Neural cell (in vitro differentiated cells): ENCODE results near the gene CELF4. TPM values are rescaled to one million over a fixed set of nuclear protein-coding genes. Genes with fewer than 3 reads are reported as not detected.

ENCODE experiments used
- H2AFZ ChIP-seq: fragments of 200-600, 300-800 bp; sonication (generic), shearing (Covaris generic); 2 replicates; pipeline ENCODE4 v1.6.0; 2014; ENCODE audit warnings: low read depth, mild to moderate bottlenecking, antibody characterized with exemption, low read length, moderate library complexity
- H3F3A ChIP-seq: fragments of 200-600 bp; shearing (Covaris generic); 2 replicates; pipeline ENCODE4 v1.6.1; 2016; ENCODE audit warnings: mild to moderate bottlenecking, moderate library complexity, mixed read lengths, antibody characterized with exemption, low read length; ENCODE audit not compliant: insufficient read depth, poor library complexity, severe bottlenecking
- H3K27ac ChIP-seq: fragments of 200-600, 300-800 bp; sonication (generic), shearing (Covaris generic); 2 replicates; pipeline ENCODE4 v1.5.1; 2014; ENCODE audit warnings: mild to moderate bottlenecking, low read length, moderate library complexity
- H3K27me3 ChIP-seq: fragments of 300-800, 200-600 bp; sonication (generic), shearing (Covaris generic); 2 replicates; pipeline ENCODE4 v1.6.0; 2014; ENCODE audit warnings: mild to moderate bottlenecking, low read depth, low read length, moderate library complexity; ENCODE audit not compliant: insufficient read depth
- H3K36me3 ChIP-seq: fragments of 300-800, 200-600 bp; sonication (generic), shearing (Covaris generic); 2 replicates; pipeline ENCODE4 v1.5.1; 2014; ENCODE audit warnings: mild to moderate bottlenecking, antibody characterized with exemption, low read length, moderate library complexity; ENCODE audit not compliant: insufficient read depth
- H3K4me2 ChIP-seq: fragments of 300-800, 200-600 bp; sonication (generic), shearing (Covaris generic); 2 replicates; pipeline ENCODE4 v1.6.0; 2014; ENCODE audit warnings: mild to moderate bottlenecking, low read length
- H3K4me3 ChIP-seq: fragments of 300-800, 200-600 bp; sonication (generic), shearing (Covaris generic); 2 replicates; pipeline ENCODE4 v1.5.1; 2014; ENCODE audit warnings: mild to moderate bottlenecking, low read length, moderate library complexity
- H3K79me2 ChIP-seq: fragments of 200-600 bp; shearing (Covaris generic); replicated peaks from 2 replicates; pipeline ENCODE4 v1.6.0; 2014; ENCODE audit warnings: mild to moderate bottlenecking, low read length, moderate library complexity; ENCODE audit not compliant: insufficient read depth
- H3K9ac ChIP-seq: fragments of 300-800, 200-600 bp; sonication (generic), shearing (Covaris generic); 2 replicates; pipeline ENCODE4 v1.6.1; 2016; ENCODE audit warnings: mild to moderate bottlenecking, low read length, mixed read lengths
- H3K9me2 ChIP-seq: fragments of 200-600 bp; shearing (Covaris generic); 2 replicates; pipeline ENCODE4 v1.6.1; 2016; ENCODE audit warnings: mild to moderate bottlenecking, low read length, mixed read lengths; ENCODE audit not compliant: insufficient read depth
- H3K9me3 ChIP-seq: fragments of 200-600, 300-800 bp; sonication (generic), shearing (Covaris generic); 2 replicates; pipeline ENCODE4 v1.6.1; 2016; ENCODE audit warnings: mild to moderate bottlenecking, mixed run types, low read length, moderate library complexity, mixed read lengths
- H4K20me1 ChIP-seq: fragments of 200-600 bp; shearing (Covaris generic); 2 replicates; pipeline ENCODE4 v1.6.1; 2016; ENCODE audit warnings: mild to moderate bottlenecking, mixed run types; ENCODE audit not compliant: insufficient read depth
- EP300 ChIP-seq: fragments of 450-650 bp; conservative IDR thresholded peaks from 2 replicates; pipeline ENCODE4 v1.6.1; 2014; ENCODE audit warnings: antibody characterized with exemption, mild to moderate bottlenecking, moderate library complexity; ENCODE audit not compliant: poor library complexity, severe bottlenecking
- EZH2 ChIP-seq: fragments of 200-600, 300-800 bp; shearing (Covaris generic), sonication (generic); IDR thresholded peaks from 2 replicates; pipeline ENCODE4 v1.6.1; 2014; ENCODE audit warnings: antibody characterized with exemption, low read length, borderline replicate concordance, mild to moderate bottlenecking; ENCODE audit not compliant: insufficient read depth, poor library complexity, severe bottlenecking
- MXI1 ChIP-seq: fragments of 450-650 bp; conservative IDR thresholded peaks from 2 replicates; pipeline ENCODE4 v1.6.1; 2014; ENCODE audit warnings: antibody characterized with exemption, mild to moderate bottlenecking; ENCODE audit not compliant: poor library complexity, severe bottlenecking
- POLR2AphosphoS5 ChIP-seq: IDR thresholded peaks from 2 replicates; pipeline ENCODE4 v1.6.1; 2012
- RAD21 ChIP-seq: fragments of 450-650 bp; conservative IDR thresholded peaks from 2 replicates; pipeline ENCODE4 v1.6.1; 2014; ENCODE audit warnings: antibody characterized with exemption, mild to moderate bottlenecking, moderate library complexity
- SMC3 ChIP-seq: fragments of 450-650 bp; conservative IDR thresholded peaks from 2 replicates; pipeline ENCODE4 v1.6.1; 2014; ENCODE audit warnings: antibody characterized with exemption, mild to moderate bottlenecking, moderate library complexity; ENCODE audit not compliant: poor library complexity
- TAF1 ChIP-seq: IDR thresholded peaks from 2 replicates; pipeline ENCODE4 v1.6.1; 2012; ENCODE audit warnings: low read depth
- polyA plus RNA-seq: library from polyadenylated mRNA; depleted of rRNA; stranded (reverse); fragments of >200 nt; gene quantifications from 2 replicates; pipeline ENCODE4 v1.2.3, GENCODE V29; 2014
- TF ChIP-seq, protein P1 (sequence below): IDR thresholded peaks from 2 replicates; pipeline ENCODE4 v1.6.1; 2012; ENCODE audit warnings: borderline replicate concordance
- TF ChIP-seq, protein P2 (sequence below): fragments of 450-650 bp; IDR thresholded peaks from 2 replicates; pipeline ENCODE4 v1.5.1; 2014; ENCODE audit warnings: antibody characterized with exemption, mild to moderate bottlenecking, moderate library complexity; ENCODE audit not compliant: poor library complexity, severe bottlenecking

CELF4 gene
- polyA plus RNA-seq, 1 donor from 2014 or later, result 191 TPM

DNA sequence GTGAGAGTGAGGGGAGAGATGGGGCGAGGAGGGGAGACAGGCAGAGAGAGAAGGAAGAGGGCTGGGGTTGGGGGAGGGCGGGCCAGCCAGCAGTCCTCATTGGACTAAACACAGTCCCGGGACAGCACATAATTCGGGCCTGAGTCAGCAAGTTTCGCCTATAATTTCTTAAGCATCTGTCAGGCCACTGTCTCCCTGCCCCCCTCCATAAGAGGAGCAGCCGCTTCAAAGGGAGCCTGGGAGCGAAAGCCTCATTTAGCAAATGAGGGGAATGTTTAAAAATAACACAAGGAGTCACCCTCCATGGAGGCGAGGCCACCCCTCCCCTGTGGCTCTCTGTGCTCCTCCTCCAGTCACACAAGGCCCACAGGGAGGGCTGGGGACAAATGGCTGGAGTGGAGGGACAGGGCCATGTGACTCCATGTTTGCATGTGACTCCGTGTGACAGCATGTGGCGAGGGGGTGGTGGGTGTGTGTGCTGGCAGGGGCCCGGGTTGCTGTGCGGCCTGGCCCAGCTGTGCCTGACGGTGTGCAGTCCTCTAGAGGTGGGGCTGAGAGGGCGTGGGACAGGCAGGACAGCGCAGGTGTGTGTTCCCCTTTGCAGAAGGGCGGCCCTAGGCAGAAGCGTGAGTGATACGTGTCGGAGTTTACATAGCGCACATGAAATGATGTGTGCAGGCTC, 162.4 kb downstream of the CELF4 start:
- no peak for TF ChIP-seq EP300
- TF ChIP-seq, protein P1, sequence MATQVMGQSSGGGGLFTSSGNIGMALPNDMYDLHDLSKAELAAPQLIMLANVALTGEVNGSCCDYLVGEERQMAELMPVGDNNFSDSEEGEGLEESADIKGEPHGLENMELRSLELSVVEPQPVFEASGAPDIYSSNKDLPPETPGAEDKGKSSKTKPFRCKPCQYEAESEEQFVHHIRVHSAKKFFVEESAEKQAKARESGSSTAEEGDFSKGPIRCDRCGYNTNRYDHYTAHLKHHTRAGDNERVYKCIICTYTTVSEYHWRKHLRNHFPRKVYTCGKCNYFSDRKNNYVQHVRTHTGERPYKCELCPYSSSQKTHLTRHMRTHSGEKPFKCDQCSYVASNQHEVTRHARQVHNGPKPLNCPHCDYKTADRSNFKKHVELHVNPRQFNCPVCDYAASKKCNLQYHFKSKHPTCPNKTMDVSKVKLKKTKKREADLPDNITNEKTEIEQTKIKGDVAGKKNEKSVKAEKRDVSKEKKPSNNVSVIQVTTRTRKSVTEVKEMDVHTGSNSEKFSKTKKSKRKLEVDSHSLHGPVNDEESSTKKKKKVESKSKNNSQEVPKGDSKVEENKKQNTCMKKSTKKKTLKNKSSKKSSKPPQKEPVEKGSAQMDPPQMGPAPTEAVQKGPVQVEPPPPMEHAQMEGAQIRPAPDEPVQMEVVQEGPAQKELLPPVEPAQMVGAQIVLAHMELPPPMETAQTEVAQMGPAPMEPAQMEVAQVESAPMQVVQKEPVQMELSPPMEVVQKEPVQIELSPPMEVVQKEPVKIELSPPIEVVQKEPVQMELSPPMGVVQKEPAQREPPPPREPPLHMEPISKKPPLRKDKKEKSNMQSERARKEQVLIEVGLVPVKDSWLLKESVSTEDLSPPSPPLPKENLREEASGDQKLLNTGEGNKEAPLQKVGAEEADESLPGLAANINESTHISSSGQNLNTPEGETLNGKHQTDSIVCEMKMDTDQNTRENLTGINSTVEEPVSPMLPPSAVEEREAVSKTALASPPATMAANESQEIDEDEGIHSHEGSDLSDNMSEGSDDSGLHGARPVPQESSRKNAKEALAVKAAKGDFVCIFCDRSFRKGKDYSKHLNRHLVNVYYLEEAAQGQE, result no peak
- no peak for TF ChIP-seq MXI1
- TF ChIP-seq SMC3, result no peak
- TF ChIP-seq EZH2, result no peak
- no peak for TF ChIP-seq RAD21
- TF ChIP-seq TAF1, result no peak
- no peak for TF ChIP-seq POLR2AphosphoS5
- TF ChIP-seq, protein P2, sequence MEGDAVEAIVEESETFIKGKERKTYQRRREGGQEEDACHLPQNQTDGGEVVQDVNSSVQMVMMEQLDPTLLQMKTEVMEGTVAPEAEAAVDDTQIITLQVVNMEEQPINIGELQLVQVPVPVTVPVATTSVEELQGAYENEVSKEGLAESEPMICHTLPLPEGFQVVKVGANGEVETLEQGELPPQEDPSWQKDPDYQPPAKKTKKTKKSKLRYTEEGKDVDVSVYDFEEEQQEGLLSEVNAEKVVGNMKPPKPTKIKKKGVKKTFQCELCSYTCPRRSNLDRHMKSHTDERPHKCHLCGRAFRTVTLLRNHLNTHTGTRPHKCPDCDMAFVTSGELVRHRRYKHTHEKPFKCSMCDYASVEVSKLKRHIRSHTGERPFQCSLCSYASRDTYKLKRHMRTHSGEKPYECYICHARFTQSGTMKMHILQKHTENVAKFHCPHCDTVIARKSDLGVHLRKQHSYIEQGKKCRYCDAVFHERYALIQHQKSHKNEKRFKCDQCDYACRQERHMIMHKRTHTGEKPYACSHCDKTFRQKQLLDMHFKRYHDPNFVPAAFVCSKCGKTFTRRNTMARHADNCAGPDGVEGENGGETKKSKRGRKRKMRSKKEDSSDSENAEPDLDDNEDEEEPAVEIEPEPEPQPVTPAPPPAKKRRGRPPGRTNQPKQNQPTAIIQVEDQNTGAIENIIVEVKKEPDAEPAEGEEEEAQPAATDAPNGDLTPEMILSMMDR, result no peak
- H4K20me1 ChIP-seq, result peaks cover 3% of the 10 kb centered on the region
- no peak overlapping the region for H3K9ac ChIP-seq
- no peak overlapping the region for H2AFZ ChIP-seq
- no peaks in the 10 kb centered on the region for H3K9me2 ChIP-seq
- no peaks in the 10 kb centered on the region for H3K36me3 ChIP-seq
- no peak overlapping the region for H3K4me2 ChIP-seq
- H3K9me3 ChIP-seq, result no peaks in the 10 kb centered on the region
- no peak overlapping the region for H3K4me3 ChIP-seq
- H3F3A ChIP-seq, result no peaks in the 10 kb centered on the region
- no peaks in the 10 kb centered on the region for H3K27me3 ChIP-seq
- H3K27ac ChIP-seq, result no peak overlapping the region
- peaks cover 2% of the 10 kb centered on the region for H3K79me2 ChIP-seq

DNA sequence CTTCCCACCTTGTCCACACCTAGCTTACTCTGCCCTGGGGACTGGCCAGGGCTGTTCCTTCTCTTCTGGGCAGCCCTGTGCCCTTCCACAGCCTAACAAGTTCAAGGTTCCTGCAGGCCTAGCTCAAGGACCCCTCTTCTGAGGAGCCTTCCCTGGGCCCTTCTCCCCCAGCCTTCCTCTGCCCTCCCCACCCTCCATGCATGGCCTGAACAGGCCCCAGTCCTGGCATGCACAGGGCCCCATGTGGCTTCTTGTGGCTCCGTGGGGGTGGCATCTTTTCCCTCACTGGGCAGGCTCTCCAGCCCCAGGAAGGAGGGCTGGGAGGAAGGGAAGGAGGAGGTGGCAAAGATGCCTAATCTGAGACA, 162.9 kb downstream of the CELF4 start:
- Histone ChIP-seq H3K4me3 (no peak overlapping the region), H3K36me3 (no peaks in the 10 kb centered on the region), H3K9ac (no peak overlapping the region), H3K79me2 (peaks cover 2% of the 10 kb centered on the region), H3K9me3 (no peaks in the 10 kb centered on the region), H3K27me3 (no peaks in the 10 kb centered on the region), H3K9me2 (no peaks in the 10 kb centered on the region), H3K27ac (no peak overlapping the region), H4K20me1 (peaks cover 3% of the 10 kb centered on the region), H2AFZ (no peak overlapping the region), H3F3A (no peaks in the 10 kb centered on the region), H3K4me2 (no peak overlapping the region)
- TF ChIP-seq RAD21, result no peak
- TF ChIP-seq, protein P2, result no peak
- TF ChIP-seq EZH2, result no peak
- no peak for TF ChIP-seq MXI1
- TF ChIP-seq SMC3, result no peak
- no peak for TF ChIP-seq TAF1
- no peak for TF ChIP-seq EP300
- TF ChIP-seq, protein P1, result no peak
